HepG2 (cell line): ENCODE data around the gene IFNLR1. TPM values are rescaled to one million over a fixed set of nuclear protein-coding genes. Genes with fewer than 3 reads are reported as not detected.

ENCODE experiments used
- ATAC-seq: fragments of 200-7000 bp; cut with Tn5 transposase; 3 replicates; pipeline ENCODE4 v1.9.1; 2020; ENCODE audit warnings: mild to moderate bottlenecking, moderate library complexity
- BruUV-seq: library from RNA; stranded (reverse); fragments of 400-500 nt; replicated peaks from 2 replicates; lab custom pipeline; 2021; lab: Mats Ljungman, UMichigan
- CTCF ChIA-PET: fragments of 300-600 bp; formaldehyde crosslinking; extraction: SDS; loops from one replicate; lab custom pipeline; 2021; ENCODE audit warnings: low total read pairs, inconsistent platforms, low intra/inter-chr PET ratio; lab: Yijun Ruan, JAX
- POLR2A ChIA-PET: fragments of 350-600 bp; sonication (Branson Sonifier 250); formaldehyde crosslinking; loops from one replicate; lab custom pipeline; 2020; ENCODE audit warnings: antibody characterized with exemption, inconsistent platforms; lab: Yijun Ruan, JAX
- DNase-seq: peaks from one replicate; pipeline ENCODE4 v3.0.0-alpha.2; 2015; ENCODE audit warnings: low spot score
- FAIRE-seq: peaks from 3 replicates; lab custom pipeline; 2011; peaks lifted over from hg19 to GRCh38; lab: Jason Lieb, UNC
- H2AFZ ChIP-seq: one replicate; pipeline ENCODE4 v1.6.1; 2011; ENCODE audit warnings: low read length, inconsistent platforms
- H3K27ac ChIP-seq: fragments of 300-600 bp; 3 replicates; pipeline ENCODE4 v1.8.0; 2011; ENCODE audit warnings: mixed run types, mild to moderate bottlenecking, mixed read lengths, low read length, inconsistent platforms; ENCODE audit not compliant: insufficient read depth; ENCODE audit errors: extremely low read length
- H3K27me3 ChIP-seq, 2 experiments: fragments of 200-600 bp in 1 of 2; 2 replicates in 1 of 2; 3 replicates in 1 of 2; pipeline versions ENCODE4 v1.6.0 to v1.8.0; 2011; ENCODE audit warnings: low read length in 2 of 2, mild to moderate bottlenecking in 2 of 2, moderate library complexity in 2 of 2, inconsistent platforms in 1 of 2; ENCODE audit not compliant: insufficient read depth in 2 of 2, control insufficient read depth in 1 of 2
- H3K36me3 ChIP-seq, 2 experiments: fragments of 200-600 bp in 1 of 2; replicated peaks in 1 of 2; 2 replicates in 1 of 2; 3 replicates in 1 of 2; pipeline versions ENCODE4 v1.5.1 to v1.8.0; 2011; ENCODE audit warnings: low read length in 2 of 2, inconsistent platforms in 1 of 2; ENCODE audit not compliant: insufficient read depth in 2 of 2, control insufficient read depth in 1 of 2
- H3K4me1 ChIP-seq: 2 replicates; pipeline ENCODE4 v1.5.1; 2012; ENCODE audit warnings: low read length, inconsistent platforms; ENCODE audit not compliant: insufficient read depth
- H3K4me2 ChIP-seq: 2 replicates; pipeline ENCODE4 v1.6.0; 2011; ENCODE audit warnings: low read depth, low read length, inconsistent platforms
- H3K4me3 ChIP-seq, 3 experiments: fragments of 200-600 bp in 1 of 3; sonication (generic), shearing (Covaris generic) in 1 of 3; replicated peaks in 1 of 3; 2 replicates each; pipeline ENCODE4 v1.5.1; 2011 to 2016; ENCODE audit warnings: low read length in 3 of 3, inconsistent platforms in 2 of 3, low read depth in 2 of 3, mild to moderate bottlenecking in 2 of 3, control low read depth in 1 of 3, mixed read lengths in 1 of 3; ENCODE audit not compliant: insufficient read depth in 1 of 3
- H3K79me2 ChIP-seq: one replicate; pipeline ENCODE4 v1.6.1; 2011; ENCODE audit warnings: low read length, inconsistent platforms; ENCODE audit not compliant: insufficient read depth
- H3K9ac ChIP-seq: 2 replicates; pipeline ENCODE4 v1.6.0; 2011; ENCODE audit warnings: mild to moderate bottlenecking, low read depth, low read length, inconsistent platforms; ENCODE audit not compliant: insufficient read depth
- H3K9me3 ChIP-seq: 2 replicates; pipeline ENCODE4 v1.5.1; 2012; ENCODE audit warnings: mild to moderate bottlenecking, low read length
- H4K20me1 ChIP-seq: 2 replicates; pipeline ENCODE4 v1.6.0; 2011; ENCODE audit warnings: inconsistent platforms, mild to moderate bottlenecking, low read length, moderate library complexity; ENCODE audit not compliant: insufficient read depth
- ARID3A ChIP-seq: IDR thresholded peaks from 2 replicates; pipeline ENCODE4 v1.6.1; 2012; ENCODE audit warnings: low read depth, low read length, improper control_type of control experiment
- DDIT3 ChIP-seq: sonication (generic); formaldehyde crosslinking; IDR thresholded peaks from 2 replicates; pipeline ENCODE4 v1.4.0; 2020; ENCODE audit warnings: mild to moderate bottlenecking, missing genetic modification reagents
- GFI1 ChIP-seq: sonication (generic); formaldehyde crosslinking; IDR thresholded peaks from 2 replicates; pipeline ENCODE4 v1.5.0; 2020; ENCODE audit warnings: missing genetic modification reagents, mild to moderate bottlenecking, borderline replicate concordance
- HOXD1 ChIP-seq: sonication (generic); formaldehyde crosslinking; IDR thresholded peaks from 2 replicates; pipeline ENCODE4 v1.5.0; 2020; ENCODE audit warnings: missing genetic modification reagents
- IKZF4 ChIP-seq: sonication (generic); formaldehyde crosslinking; IDR thresholded peaks from 2 replicates; pipeline ENCODE4 v1.5.1; 2020; ENCODE audit warnings: borderline replicate concordance, mild to moderate bottlenecking, low read depth, missing genetic modification reagents; ENCODE audit errors: not compliant biosample characterization
- PBX2 ChIP-seq: IDR thresholded peaks from 2 replicates; pipeline ENCODE4 v1.6.1; 2016; ENCODE audit warnings: control low read depth
- POLR2G ChIP-seq: fragments of 200-400 bp; formaldehyde crosslinking; IDR thresholded peaks from 2 replicates; pipeline ENCODE4 v1.6.1; 2018; ENCODE audit warnings: mild to moderate bottlenecking, low read depth, low read length, moderate library complexity
- ZBTB46 ChIP-seq: sonication (generic); formaldehyde crosslinking; IDR thresholded peaks from 2 replicates; pipeline ENCODE4 v1.4.0; 2020; ENCODE audit warnings: mild to moderate bottlenecking, missing genetic modification reagents, borderline replicate concordance
- ZNF224 ChIP-seq: sonication (generic); formaldehyde crosslinking; IDR thresholded peaks from 2 replicates; pipeline ENCODE4 v1.5.0; 2020; ENCODE audit warnings: mild to moderate bottlenecking, missing genetic modification reagents
- ZNF343 ChIP-seq: sonication (generic); formaldehyde crosslinking; IDR thresholded peaks from 2 replicates; pipeline ENCODE4 v1.4.0; 2020; ENCODE audit warnings: mild to moderate bottlenecking, missing genetic modification reagents
- ZNF678 ChIP-seq: sonication (generic); formaldehyde crosslinking; IDR thresholded peaks from 2 replicates; pipeline ENCODE4 v1.4.0; 2020; ENCODE audit warnings: mild to moderate bottlenecking, missing genetic modification reagents
- WGBS: methylation state at CpG from one replicate; pipeline ENCODE4 v1.1.6; 2017; ENCODE audit warnings: low lambda C conversion rate; 5-methylcytosine and 5-hydroxymethylcytosine counted together
- in situ Hi-C: cut with HindIII; loops from 2 replicates; pipeline ENCODE4 v1.10.0; 2017; ENCODE audit warnings: low pct_unique_long_range_greater_than_20kb; ENCODE audit not compliant: extremely low pct_ligation_motif_present
- intact Hi-C: fragments of 100-400 bp; cut with micrococcal nuclease; formaldehyde crosslinking; loops from one replicate; pipeline ENCODE4 v1.10.0; 2022; ENCODE audit not compliant: unreplicated experiment
- polyA plus RNA-seq, 8 experiments: library from polyadenylated mRNA; depleted of rRNA in 3 of 8; stranded (reverse) in 7 of 8; unstranded in 1 of 8; fragments of >200 nt; fragmentation: Illumina TruSeq in 4 of 8; extraction: Trizol in 4 of 8; gene quantifications; 2 replicates each; pipeline versions ENCODE4 v1.2.1 to v1.2.3, GENCODE V29; 2011 to 2016; ENCODE audit warnings: low read depth in 4 of 8, missing spikeins in 1 of 8, mixed read lengths in 1 of 8; ENCODE audit not compliant: insufficient read depth in 1 of 8
- total RNA-seq, 5 experiments: library from RNA; depleted of rRNA; stranded (reverse); fragments of >200 nt; fragmentation: Illumina TruSeq; extraction: Trizol; gene quantifications; 2 replicates each; pipeline ENCODE4 v1.2.3, GENCODE V29; 2016; ENCODE audit warnings: low read depth in 1 of 5
- TF ChIP-seq, protein P1 (sequence below): sonication (generic); formaldehyde crosslinking; IDR thresholded peaks from 2 replicates; pipeline ENCODE4 v1.4.0; 2020; ENCODE audit warnings: missing genetic modification reagents

IFNLR1 gene
- total and polyA plus RNA-seq, 2 of the 13 experiments (the other 11 are each of a cell fraction or from before 2014, with no cell fraction given): 3.8 to 8.5 TPM

DNA sequence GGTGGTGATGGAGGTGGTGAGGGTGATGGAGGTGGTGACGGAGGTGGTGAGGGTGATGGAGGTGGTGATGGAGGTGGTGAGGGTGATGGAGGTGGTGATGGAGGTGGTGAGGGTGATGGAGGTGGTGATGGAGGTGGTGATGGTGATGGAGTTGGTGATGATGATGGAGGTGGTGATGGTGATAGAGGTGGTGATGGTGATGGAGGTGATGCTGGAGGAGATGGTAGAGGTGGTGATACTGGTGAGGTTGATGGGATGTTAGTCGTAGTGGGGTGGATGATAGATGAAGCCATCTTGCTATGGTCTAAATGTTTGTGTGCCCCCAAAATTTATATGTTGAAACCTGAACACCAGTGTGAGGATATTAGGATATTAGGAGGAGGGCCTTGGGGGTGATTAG, 25.3 kb upstream of the IFNLR1 start:
- peaks cover 5% of the 10 kb centered on the region for H3K9me3 ChIP-seq
- DNase-seq (no peak), FAIRE-seq (no peak), ATAC-seq (no peak)
- in situ Hi-C loops: no loop called here
- H4K20me1 ChIP-seq: no peaks in the 10 kb centered on the region; the same call in 1 of the 2 replicates
- H2AFZ ChIP-seq: no peak overlapping the region
- intact Hi-C loops: no loop called here
- H3K4me3 ChIP-seq: no peak overlapping the region
- no TSS peak for BruUV-seq
- no peak overlapping the region for H3K27ac ChIP-seq
- no peak overlapping the region for H3K4me2 ChIP-seq
- CTCF ChIA-PET: no interaction called here
- no peak overlapping the region for H3K9ac ChIP-seq
- WGBS: 69% methylated on average over 2 of the region's 2 CpGs
- no peaks in the 10 kb centered on the region for H3K79me2 ChIP-seq
- no peaks in the 10 kb centered on the region for H3K36me3 ChIP-seq
- peaks cover 1 to 27% of the 10 kb centered on the region in 2 experiments; a peak in 3 of 5 replicates for H3K27me3 ChIP-seq
- H3K4me1 ChIP-seq: peaks cover 36% of the 10 kb centered on the region
- POLR2A ChIA-PET: no interaction called here
- TF ChIP-seq IKZF4: no peak
- TF ChIP-seq ZNF343 (CRISPR knock-in tag): no peak
- no peak for TF ChIP-seq PBX2 (CRISPR knock-in tag)
- no peak for TF ChIP-seq ZNF678 (CRISPR knock-in tag)
- TF ChIP-seq ZBTB46: no peak
- no peak for TF ChIP-seq ARID3A
- no peak for TF ChIP-seq DDIT3 (CRISPR knock-in tag)
- TF ChIP-seq, protein P1, sequence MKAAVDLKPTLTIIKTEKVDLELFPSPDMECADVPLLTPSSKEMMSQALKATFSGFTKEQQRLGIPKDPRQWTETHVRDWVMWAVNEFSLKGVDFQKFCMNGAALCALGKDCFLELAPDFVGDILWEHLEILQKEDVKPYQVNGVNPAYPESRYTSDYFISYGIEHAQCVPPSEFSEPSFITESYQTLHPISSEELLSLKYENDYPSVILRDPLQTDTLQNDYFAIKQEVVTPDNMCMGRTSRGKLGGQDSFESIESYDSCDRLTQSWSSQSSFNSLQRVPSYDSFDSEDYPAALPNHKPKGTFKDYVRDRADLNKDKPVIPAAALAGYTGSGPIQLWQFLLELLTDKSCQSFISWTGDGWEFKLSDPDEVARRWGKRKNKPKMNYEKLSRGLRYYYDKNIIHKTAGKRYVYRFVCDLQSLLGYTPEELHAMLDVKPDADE (CRISPR knock-in tag): no peak
- no peak for TF ChIP-seq ZNF224
- TF ChIP-seq POLR2G: no peak
- no peak for TF ChIP-seq HOXD1 (CRISPR knock-in tag)
- no peak for TF ChIP-seq GFI1
